DMS 273 (cell line): ENCODE data around the gene CSF3R.
A peak's percentile ranks its signal among the peaks of the same experiment; 100 is the strongest.

ENCODE experiments used
- DNase-seq: peaks from one replicate; lab custom pipeline; 2025; ENCODE audit not compliant: unreplicated experiment; lab: John Stamatoyannopoulos, UW

The CSF3R gene

GRCh38 chr1:36463463-36463802 is 19.3 kb downstream of the CSF3R start:
- peak; percentile 49 for DNase-seq

DNA sequence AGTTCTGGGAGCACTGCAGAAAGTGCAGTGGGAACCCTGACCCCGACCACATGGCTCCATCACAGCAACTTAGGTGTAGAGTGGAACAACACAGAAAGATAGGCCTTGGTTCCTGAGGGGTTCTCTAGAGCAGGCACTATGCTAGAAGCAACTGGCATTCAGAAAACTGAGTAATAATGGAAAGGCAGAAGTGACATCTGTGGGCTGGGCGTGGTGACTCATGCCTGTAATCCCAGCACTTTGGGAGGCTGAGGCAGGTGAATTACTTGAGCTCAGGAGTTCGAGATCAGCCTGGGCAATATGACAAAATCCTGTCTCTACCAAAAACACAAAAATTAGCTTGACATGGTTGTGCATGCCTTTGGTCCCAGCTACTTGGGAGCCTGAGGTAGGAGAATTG is 23.8 kb downstream of the CSF3R start:
- DNase-seq = no peak

DNA sequence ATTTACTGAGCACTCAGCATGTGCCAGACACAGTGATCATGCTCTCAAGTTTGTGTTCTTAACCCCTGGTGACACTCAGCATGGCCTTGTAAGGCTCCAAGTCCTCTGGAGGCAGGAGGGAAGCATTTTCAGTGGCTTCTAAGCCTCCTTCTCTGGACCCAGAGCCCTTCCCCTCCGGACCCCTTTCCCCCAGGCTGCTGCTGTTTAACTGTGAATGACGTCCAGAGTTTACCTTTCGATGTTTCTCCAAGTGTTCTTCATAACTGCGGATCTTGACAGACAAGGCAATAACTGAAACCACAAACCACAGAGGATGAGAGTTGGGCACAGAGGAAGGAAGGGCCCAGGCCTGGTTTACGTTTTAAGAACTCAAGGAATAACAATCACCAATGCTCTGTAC is 25.0 kb downstream of the CSF3R start:
- DNase-seq = no peak

DNA sequence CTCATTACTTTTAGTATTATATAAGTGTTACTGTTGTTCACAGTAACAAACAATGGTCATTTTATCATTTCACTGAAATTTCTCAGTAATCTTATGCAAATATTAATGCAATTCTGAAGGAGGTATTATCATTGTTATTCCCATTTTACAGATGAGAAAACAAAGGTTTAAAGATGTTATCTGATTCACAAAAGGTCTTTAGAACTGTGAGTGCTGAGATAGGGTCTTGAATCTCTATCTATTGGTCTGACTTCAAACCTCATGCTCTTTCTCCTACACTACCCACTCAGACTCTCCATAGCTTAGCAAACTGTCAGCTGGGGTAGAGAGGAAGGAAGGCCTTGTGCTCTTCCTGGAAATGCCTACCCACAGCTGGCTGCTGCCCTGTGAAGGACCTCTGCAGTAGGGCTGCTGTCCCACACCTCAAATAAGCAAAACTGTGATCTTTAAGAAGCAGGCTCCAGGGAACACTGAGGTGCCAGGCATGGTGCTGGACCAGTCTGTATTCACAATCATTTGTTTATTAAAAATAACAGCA is 26.3 kb downstream of the CSF3R start:
- DNase-seq = no peak

- DNase-seq = no peak
These were observed 27.3 kb downstream of the CSF3R start for GRCh38 chr1:36455386-36455785.

DNA sequence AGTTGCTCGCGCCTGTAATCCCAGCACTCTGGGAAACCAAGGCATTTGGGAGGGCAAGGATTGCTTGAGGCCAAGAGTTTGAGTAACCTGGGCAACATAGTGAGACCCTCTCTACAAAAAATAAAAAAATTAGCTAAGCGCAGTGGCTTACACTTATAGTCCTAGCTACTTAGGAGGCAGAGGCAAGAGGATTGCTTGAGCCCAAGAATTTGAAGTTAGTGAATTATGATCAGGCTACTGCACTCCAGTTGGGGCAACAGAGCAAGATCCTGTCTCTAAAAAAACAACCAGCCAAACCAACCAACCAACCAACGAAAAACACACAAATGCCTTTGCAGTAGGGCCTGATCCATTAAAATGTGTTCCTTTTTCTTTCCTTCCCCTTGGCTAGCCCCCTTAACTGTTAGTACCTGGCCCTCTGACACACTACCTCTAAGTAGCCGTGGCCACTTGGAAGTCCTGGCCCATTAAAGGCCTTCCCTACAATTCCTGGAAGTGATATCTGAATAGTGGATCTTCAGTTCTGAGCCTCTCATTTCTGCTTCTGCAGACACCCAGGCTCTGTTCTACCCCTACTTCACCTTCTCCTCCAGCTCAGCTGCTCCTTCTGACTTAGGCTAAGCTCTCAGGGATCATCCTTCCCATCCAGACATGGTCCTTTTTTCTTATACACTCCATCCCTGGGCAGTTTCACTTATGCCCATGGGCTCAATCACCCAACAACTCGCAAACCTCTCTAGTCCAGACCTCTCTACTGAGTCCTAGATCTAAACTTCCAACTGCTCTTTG is 28.9 kb downstream of the CSF3R start:
- no peak for DNase-seq

GRCh38 chr1:36453051-36453450 is 29.7 kb downstream of the CSF3R start:
- DNase-seq = no peak

DNA sequence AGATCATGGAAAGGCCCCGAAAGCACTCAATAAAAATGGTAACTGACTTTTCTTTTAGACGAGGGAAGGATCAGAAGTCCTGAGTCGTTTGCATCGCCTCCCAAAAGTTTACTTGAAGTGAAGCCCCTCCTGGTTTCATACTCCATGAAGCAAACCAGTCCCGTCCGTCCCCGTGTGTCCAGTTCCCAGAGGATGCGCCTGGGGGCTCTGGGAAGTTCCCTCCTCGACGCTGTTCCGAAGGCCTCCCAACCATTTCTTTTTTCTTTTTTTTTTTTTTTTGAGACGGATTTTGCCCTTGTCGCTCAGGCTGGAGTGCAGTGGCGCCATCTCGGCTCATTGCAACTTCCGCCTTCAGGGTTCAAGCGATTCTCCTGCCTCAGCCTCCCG is 31.8 kb downstream of the CSF3R start:
- DNase-seq = no peak

DNA sequence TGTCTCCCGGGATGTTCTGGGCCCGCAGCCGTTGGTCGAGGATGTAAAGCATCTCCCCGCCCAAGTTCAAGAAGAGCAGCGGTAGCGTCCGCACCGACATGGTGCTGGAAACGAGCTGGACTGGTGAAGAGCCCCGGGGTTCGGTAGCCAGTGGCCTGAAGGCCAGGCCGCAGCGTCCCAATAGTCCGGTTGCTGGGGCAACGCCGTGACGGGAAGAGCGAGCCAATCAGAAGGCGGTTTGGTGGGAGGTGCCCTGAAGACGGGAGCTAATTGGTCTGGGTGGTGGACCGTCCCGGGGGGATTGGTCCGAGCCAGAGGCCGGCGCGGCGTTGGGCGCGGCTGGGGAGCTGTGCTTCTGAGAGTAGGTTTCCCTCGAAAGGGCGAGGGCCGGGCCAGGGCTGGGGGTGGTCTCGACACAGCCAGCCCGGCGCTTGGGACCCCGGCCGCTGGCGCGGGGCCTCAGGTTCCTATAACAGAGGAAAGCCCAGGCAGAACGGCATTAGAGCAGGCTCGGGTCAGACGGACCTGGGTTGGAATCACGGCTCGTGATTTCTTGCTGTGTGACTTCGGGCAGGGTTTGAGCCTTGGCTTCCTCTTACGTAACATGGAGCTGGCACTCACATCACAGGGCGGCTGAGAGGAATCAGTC is 32.3 kb downstream of the CSF3R start, which contains the start of gene OSCP1:
Gene OSCP1, minus strand, starts transcription at position 182 of the 649 bp plus-strand sequence. Its CDS starts 82 bp downstream, at position 100.
- peak; percentile 98 for DNase-seq

DNA sequence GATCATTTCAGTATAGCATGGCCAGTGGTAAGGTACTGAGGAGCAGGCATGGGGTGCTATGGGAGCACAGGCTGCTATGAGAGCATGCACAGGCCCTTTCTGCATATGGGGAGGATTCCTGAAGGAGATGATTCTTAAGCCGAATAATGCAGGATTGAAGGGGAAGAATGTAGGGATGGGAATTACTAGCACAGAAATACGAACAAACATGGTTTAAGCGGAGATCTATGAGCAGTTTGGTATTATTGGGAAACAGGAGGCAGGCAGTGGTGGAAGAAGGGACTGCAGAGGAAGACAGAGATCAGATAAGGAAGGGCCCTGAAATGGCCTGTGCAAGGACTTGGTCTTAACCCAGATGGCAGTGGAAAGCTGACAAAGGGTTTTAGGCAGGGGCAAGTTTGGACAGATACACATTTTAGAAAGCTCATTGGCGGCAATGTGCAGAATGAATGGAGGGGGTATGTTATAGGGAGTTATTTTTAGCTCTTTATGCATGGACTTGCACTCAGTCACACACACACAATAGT is 34.1 kb downstream of the CSF3R start:
- peak; percentile 93 for DNase-seq

DNA sequence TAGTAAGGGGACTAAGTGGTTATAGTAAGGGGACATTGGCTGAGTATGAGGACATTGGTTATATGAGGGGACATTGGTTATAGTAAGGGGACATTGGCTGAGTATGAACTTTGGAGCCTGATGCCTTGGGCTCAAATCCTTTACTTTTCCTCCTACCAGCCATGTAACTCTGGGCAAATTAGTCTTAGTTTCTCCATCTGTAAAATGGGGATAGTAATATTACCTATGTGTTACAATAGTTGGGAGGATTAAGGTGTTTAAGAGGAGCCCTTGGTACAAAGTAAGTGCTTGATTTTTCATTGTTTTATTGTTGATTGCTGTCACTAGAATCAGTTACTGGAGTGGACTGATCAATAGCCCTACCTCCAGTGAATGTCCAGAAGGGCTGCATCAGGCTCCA is 35.3 kb downstream of the CSF3R start:
- DNase-seq = no peak

GRCh38 chr1:36446746-36447145 is 36.0 kb downstream of the CSF3R start:
- DNase-seq = peak; percentile 21

DNA sequence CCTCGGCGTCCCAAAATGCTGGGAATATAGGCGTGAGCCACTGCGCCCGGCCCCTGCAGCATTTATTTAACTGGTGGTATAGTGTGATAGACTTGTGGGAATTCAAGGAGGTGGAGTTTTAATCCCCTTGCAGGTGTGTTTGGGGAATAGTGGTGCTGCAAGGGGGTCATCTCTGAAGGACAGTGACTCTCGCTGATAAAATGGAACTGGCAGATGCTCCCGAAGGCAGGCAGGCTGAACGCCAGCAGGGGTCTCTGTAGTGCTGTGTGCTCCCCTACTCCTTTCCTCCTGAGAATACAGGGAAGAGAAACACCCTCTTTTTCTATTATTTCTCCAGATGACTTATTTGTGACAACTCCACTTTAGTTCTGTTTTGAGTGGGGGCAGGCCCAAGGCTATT is 36.4 kb downstream of the CSF3R start:
- peak; percentile 62 for DNase-seq

DNA sequence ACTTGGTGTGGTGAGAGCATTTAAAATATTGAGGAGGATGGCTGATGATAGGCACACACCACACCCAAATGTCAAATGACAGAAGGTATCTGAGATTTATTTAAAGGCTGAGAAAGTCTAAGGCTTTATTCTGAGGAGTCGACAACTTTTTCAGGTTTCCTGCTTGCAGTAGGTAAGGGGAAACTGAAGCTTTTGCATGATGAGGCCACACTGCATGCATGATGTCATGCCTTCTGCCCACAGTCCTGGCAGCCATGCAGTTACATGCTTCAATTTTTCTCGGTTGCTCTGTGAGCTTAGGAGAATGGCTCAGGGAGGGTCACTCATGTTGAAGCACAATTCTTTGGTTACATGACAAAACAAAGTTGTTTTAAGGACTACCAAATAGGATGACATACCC is 39.4 kb downstream of the CSF3R start:
- no peak for DNase-seq

DNA sequence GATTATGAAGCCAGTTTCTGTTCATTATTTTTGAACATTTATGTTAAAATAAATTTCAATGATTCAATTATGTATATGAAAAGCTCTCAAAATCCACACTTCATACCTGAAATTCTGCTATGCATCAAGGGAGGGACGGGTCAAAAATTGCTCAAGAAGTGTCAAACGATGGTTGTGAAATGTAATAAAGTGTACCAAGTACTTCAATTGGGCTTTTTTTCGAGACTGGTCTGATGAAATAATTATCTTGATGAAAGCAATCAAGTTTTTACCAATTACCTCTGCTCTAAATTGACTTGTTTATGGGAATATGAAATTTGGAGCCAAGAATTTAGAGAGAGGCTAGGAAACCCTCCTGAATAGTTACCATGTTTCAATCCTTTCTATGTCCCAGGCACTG is 40.4 kb downstream of the CSF3R start:
- no peak for DNase-seq

- no peak for DNase-seq
These were observed 42.1 kb downstream of the CSF3R start for GRCh38 chr1:36440646-36441045.

GRCh38 chr1:36440044-36440443 is 42.7 kb downstream of the CSF3R start:
- DNase-seq = no peak

- DNase-seq = no peak
These were observed 44.0 kb downstream of the CSF3R start for GRCh38 chr1:36438715-36439114.

DNA sequence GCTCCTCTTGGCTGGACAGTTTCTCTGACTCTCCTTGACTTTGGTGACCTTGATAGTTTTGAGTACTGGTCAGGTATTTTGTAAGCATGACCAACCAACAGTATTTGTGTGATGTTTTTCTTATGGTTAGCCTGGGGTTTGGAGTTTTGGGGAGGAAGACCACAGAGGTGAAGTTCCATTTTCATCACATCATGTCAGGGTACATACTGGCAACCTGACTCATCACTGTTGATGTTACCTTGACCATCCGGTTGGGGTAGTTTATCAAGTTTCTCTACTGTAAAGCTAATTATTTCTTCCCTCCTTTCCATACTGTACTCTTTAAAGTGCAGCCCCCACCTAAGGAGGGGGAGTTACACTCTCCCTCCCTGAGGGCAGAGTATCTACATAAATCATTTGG is 45.9 kb downstream of the CSF3R start:
- DNase-seq = no peak

- DNase-seq = no peak
These were observed 49.6 kb downstream of the CSF3R start for GRCh38 chr1:36433102-36433501.

GRCh38 chr1:36432616-36433015 is 50.1 kb downstream of the CSF3R start:
- no peak for DNase-seq

DNA sequence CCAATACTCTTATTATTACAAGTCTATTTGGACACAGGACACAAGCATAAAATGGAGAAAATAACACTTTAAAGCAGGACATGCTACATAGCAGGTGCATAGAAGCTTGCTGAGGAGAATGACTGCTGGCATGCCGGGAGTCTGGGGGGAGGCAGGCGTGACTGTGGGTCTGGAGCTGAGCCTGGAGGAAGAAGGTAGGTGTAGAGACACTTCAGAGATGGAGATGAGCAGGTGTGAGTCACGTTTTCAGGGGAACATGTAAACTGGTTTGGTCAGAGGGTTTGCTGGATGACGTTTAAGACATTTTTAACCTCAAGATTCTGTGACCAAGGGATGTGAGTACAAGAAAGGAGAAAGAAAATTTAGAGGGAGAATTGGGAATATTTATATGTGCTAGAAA is 56.9 kb downstream of the CSF3R start:
- DNase-seq = no peak
